Cardiac muscle cell (in vitro differentiated cells and primary cell): Measurements from ENCODE around the gene SAMD13. TPM values are rescaled to one million over a fixed set of nuclear protein-coding genes. Genes with fewer than 3 reads are reported as not detected.

Experiments used
- DNase-seq, 2 donors: peaks; one replicate each; pipeline versions ENCODE4 v3.0.0 to v3.0.0-alpha.2; 2010 to 2017; ENCODE audit warnings: low read depth in 1 of 2, low spot score in 1 of 2
- H3K27ac ChIP-seq: fragments of 200-600 bp; sonication (generic); 2 replicates; pipeline ENCODE4 v1.5.1; 2016
- H3K27me3 ChIP-seq: fragments of 200-600 bp; sonication (generic); 2 replicates; pipeline ENCODE4 v1.6.0; 2016; ENCODE audit warnings: control low read depth
- H3K36me3 ChIP-seq: fragments of 200-600 bp; sonication (generic); 2 replicates; pipeline ENCODE4 v1.5.1; 2016; ENCODE audit warnings: control low read depth
- H3K4me1 ChIP-seq: fragments of 200-600 bp; sonication (generic); 2 replicates; pipeline ENCODE4 v1.8.1; 2017; ENCODE audit warnings: low read depth, mild to moderate bottlenecking, mixed run types
- H3K4me3 ChIP-seq: fragments of 200-600 bp; sonication (generic); 2 replicates; pipeline ENCODE4 v1.5.1; 2016; ENCODE audit warnings: mild to moderate bottlenecking
- H3K9me3 ChIP-seq: fragments of 200-600 bp; sonication (generic); 2 replicates; pipeline ENCODE4 v1.5.1; 2017; ENCODE audit warnings: low read depth, mild to moderate bottlenecking, control low read depth
- polyA plus RNA-seq: library from polyadenylated mRNA; unstranded; fragments of >200 nt; fragmentation: Nextera tagmentation; extraction: Ambion mirVana; gene quantifications from 2 replicates; pipeline ENCODE4 v1.2.1, GENCODE V29; 2016
- total RNA-seq: library from RNA; depleted of rRNA; stranded (reverse); fragments of >200 nt; gene quantifications from 2 replicates; pipeline ENCODE4 v1.2.3, GENCODE V29; 2016
- TF ChIP-seq, protein P1 (sequence below): IDR thresholded peaks from 2 replicates; pipeline ENCODE4 v1.5.1; 2012; ENCODE audit warnings: low read depth, mild to moderate bottlenecking, low read length

Gene SAMD13
- total and polyA plus RNA-seq, 2 experiments from 2014 or later: 2.5 to 4.9 TPM

DNA sequence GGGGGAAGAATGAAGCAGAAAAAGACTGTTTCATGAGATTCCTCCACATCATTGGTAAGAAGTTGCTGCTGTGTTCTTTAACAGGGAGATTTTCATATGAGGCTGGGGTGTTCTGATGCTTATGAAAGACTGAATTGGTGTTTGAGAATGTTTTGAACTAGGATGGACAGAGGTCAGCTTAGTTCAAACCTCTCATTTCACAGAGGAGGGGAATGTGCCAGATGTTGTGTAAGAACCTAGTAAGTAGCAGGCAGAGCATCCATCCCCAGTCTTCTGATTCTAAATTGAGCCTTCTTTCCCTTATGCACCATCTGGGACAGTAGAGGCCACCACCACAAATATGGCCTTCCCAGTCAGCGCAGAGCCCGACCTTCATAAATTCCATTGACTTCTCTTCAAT, 43.7 kb downstream of the SAMD13 start:
- TF ChIP-seq, protein P1, sequence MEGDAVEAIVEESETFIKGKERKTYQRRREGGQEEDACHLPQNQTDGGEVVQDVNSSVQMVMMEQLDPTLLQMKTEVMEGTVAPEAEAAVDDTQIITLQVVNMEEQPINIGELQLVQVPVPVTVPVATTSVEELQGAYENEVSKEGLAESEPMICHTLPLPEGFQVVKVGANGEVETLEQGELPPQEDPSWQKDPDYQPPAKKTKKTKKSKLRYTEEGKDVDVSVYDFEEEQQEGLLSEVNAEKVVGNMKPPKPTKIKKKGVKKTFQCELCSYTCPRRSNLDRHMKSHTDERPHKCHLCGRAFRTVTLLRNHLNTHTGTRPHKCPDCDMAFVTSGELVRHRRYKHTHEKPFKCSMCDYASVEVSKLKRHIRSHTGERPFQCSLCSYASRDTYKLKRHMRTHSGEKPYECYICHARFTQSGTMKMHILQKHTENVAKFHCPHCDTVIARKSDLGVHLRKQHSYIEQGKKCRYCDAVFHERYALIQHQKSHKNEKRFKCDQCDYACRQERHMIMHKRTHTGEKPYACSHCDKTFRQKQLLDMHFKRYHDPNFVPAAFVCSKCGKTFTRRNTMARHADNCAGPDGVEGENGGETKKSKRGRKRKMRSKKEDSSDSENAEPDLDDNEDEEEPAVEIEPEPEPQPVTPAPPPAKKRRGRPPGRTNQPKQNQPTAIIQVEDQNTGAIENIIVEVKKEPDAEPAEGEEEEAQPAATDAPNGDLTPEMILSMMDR: no peak

DNA sequence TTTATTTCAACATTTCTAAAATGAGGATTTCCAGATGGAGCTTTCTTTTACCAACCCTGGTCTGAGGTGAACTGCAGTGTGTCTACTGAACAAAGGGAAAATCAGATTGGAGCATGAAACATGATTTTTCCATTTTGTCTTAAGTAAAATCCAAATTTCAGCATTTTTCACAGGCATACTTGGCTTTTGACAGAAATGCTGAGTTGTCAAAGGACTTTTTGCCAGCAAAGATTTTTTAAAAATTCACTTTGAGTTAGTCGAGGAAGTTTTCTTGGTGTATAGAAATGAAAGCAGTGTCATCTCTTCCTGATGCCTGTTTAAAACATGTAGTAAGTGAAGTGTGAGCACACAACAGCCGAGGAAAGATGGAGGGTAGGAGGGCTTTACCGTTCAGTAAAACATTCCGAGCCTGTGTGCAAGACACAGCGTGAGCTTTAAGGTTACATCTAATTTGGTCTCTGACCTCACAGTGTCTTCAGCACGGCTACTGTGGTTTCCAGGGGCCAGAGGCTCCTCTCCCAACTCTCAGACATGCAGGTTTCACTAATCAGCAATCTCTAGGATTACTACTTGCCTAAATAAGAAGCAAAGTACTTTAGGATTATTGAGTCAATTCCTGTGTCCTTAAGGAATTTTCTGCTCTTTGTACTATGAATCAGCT, 45.9 kb downstream of the SAMD13 start:
- no peaks in the 10 kb centered on the region for H3K27me3 ChIP-seq
- no peak overlapping the region for H3K27ac ChIP-seq
- no peaks in the 10 kb centered on the region for H3K4me1 ChIP-seq
- H3K4me3 ChIP-seq: no peak overlapping the region
- H3K9me3 ChIP-seq: no peaks in the 10 kb centered on the region
- TF ChIP-seq, protein P1: no peak
- H3K36me3 ChIP-seq: no peaks in the 10 kb centered on the region
- DNase-seq: no peak

More for the DNA sequence above, 43.7 kb downstream of the SAMD13 start:
- Histone ChIP-seq H3K9me3 (no peaks in the 10 kb centered on the region), H3K4me3 (no peak overlapping the region), H3K4me1 (no peaks in the 10 kb centered on the region), H3K27ac (no peak overlapping the region), H3K36me3 (no peaks in the 10 kb centered on the region), H3K27me3 (no peaks in the 10 kb centered on the region)
- peak in 1 of 2 donors; percentile 52 for DNase-seq

DNA sequence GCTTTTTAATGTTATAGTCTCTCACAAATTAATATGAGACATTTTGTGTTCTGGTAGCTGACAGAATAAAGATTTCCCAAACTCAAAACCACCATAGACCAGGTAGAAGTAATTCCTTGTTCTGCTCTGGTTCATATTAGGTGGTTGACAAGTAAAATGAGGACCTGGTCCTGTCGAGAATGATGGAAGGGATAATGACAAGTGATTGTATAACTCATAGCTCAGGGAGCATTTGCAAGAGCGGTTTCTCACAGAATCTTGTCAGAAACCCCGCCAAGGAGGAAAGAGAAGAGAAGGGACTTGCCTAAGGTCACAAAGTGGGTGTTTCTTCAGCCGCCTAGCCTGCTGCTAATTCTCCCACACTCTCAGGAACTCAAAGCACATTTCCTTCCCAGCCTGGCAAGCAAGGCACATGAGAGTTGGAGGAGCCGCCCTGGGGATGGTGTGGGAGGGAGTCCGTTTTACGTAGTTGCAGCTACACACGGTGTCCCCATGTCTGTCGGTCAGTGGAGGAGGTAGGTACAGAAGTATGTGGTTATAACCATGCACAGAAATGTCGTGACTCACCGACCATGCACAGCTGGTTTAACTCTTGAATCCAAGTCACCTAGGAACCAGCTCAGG, 46.5 kb downstream of the SAMD13 start:
- Histone ChIP-seq H3K36me3 (no peaks in the 10 kb centered on the region), H3K9me3 (no peaks in the 10 kb centered on the region), H3K27me3 (no peaks in the 10 kb centered on the region), H3K4me1 (no peaks in the 10 kb centered on the region), H3K4me3 (no peak overlapping the region), H3K27ac (no peak overlapping the region)
- TF ChIP-seq, protein P1: no peak
- peak in 1 of 2 donors; percentile 90 for DNase-seq

DNA sequence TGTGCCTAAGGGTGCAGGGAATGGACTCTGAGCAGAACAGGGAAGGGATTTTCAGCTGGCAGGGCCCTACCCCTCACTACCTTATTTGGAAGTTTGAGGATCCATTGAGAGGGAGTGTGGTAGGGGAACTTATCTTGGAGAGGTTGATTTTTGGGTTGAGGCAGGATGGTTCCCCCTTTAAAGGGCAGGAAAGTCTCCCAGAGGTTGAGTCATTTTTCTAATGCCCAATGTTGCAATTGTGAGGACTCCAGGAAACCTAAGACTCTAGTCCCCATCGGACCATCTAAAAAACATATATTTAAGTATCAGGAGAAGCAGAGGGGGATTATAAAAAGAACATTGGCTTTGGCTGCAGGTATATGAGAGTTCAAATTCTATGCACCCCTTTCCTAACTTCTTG, 47.3 kb downstream of the SAMD13 start:
- DNase-seq: no peak
- Histone ChIP-seq H3K27me3 (no peaks in the 10 kb centered on the region), H3K4me3 (no peak overlapping the region), H3K9me3 (no peaks in the 10 kb centered on the region), H3K36me3 (no peaks in the 10 kb centered on the region), H3K4me1 (no peaks in the 10 kb centered on the region), H3K27ac (no peak overlapping the region)
- TF ChIP-seq, protein P1: no peak

DNA sequence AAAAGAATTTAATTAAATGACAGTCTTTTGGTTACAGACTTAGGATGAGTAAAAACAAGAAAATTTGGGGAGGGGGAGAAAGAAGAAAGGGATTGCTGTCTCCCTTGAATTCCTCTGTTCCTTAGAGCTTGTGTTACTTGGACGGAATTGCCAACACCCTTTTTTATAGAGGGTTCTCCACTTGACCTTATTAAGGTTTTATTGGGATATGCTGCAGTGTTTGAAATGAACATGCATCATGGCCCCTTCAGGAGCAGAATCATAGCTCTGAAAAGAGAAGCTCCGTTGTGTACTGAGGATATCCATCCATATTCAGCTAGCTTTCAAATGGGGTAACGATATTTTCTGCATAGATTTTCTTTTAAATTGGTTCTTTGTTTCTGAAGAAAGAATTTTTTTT, 48.6 kb downstream of the SAMD13 start:
- H3K4me1 ChIP-seq: no peaks in the 10 kb centered on the region
- TF ChIP-seq, protein P1: no peak
- no peak for DNase-seq
- no peak overlapping the region for H3K4me3 ChIP-seq
- no peak overlapping the region for H3K27ac ChIP-seq
- H3K36me3 ChIP-seq: no peaks in the 10 kb centered on the region
- no peaks in the 10 kb centered on the region for H3K27me3 ChIP-seq
- no peaks in the 10 kb centered on the region for H3K9me3 ChIP-seq
